K562 (cell line): ENCODE data around the gene IRF8. TPM values are rescaled to one million over a fixed set of nuclear protein-coding genes. Genes with fewer than 3 reads are reported as not detected.

Experiments used
- CEBPG ChIP-seq, 3 experiments: fragments of 200-800 bp in 1 of 3; sonication (Bioruptor generic) in 1 of 3; sonication (generic) in 1 of 3; formaldehyde crosslinking in 1 of 3; IDR thresholded peaks in 2 of 3; conservative IDR thresholded peaks in 1 of 3; 2 replicates each; pipeline versions ENCODE4 v1.6.1 to v1.8.0; 2016 to 2022; ENCODE audit warnings: missing compliant biosample characterization in 2 of 3, missing genetic modification characterization in 2 of 3, mild to moderate bottlenecking in 1 of 3, missing genetic modification reagents in 1 of 3
- EP300 ChIP-seq: IDR thresholded peaks from 2 replicates; pipeline ENCODE4 v1.6.1; 2012; ENCODE audit warnings: low read length, improper control_type of control experiment
- FOXM1 ChIP-seq, 2 experiments: fragments of 450-650 bp in 1 of 2; sonication (generic) in 1 of 2; formaldehyde crosslinking in 1 of 2; IDR thresholded peaks; 2 replicates each; pipeline versions ENCODE4 v1.6.1 to v1.9.0; 2017 to 2022; ENCODE audit warnings: low read depth in 2 of 2, mild to moderate bottlenecking in 2 of 2, missing genetic modification reagents in 1 of 2, moderate library complexity in 1 of 2
- KLF16 ChIP-seq: IDR thresholded peaks from 2 replicates; pipeline ENCODE4 v1.6.1; 2016; ENCODE audit warnings: antibody characterized with exemption
- NFE2 ChIP-seq: IDR thresholded peaks from 2 replicates; pipeline ENCODE4 v1.6.1; 2014; ENCODE audit warnings: antibody characterized with exemption, low read depth
- NR2C1 ChIP-seq, 2 experiments: fragments of 450-650 bp; IDR thresholded peaks; 2 replicates each; pipeline ENCODE4 v1.6.1; 2017; ENCODE audit warnings: mild to moderate bottlenecking in 2 of 2, antibody characterized with exemption in 1 of 2, inconsistent platforms in 1 of 2, missing compliant biosample characterization in 1 of 2, missing genetic modification characterization in 1 of 2
- NR4A1 ChIP-seq, 2 experiments: fragments of 250-450 bp in 1 of 2; fragments of 450-650 bp in 1 of 2; sonication (Bioruptor Pico) in 1 of 2; IDR thresholded peaks; 2 replicates each; pipeline versions ENCODE4 v1.4.0 to v1.6.1; 2016 to 2020; ENCODE audit warnings: mild to moderate bottlenecking in 2 of 2, missing compliant biosample characterization in 1 of 2, missing genetic modification characterization in 1 of 2, moderate library complexity in 1 of 2
- SIN3B ChIP-seq: fragments of 450-650 bp; IDR thresholded peaks from 2 replicates; pipeline ENCODE4 v1.6.1; 2017; ENCODE audit warnings: low read depth, mild to moderate bottlenecking, moderate library complexity
- SMAD3 ChIP-seq: fragments of 450-650 bp; formaldehyde crosslinking; conservative IDR thresholded peaks from 2 replicates; pipeline ENCODE4 v1.4.0; 2020; ENCODE audit warnings: mild to moderate bottlenecking
- TRIM24 ChIP-seq, 2 experiments: fragments of 450-650 bp; IDR thresholded peaks; 2 replicates each; pipeline ENCODE4 v1.6.1; 2016
- ZKSCAN8 ChIP-seq: fragments of 200-800 bp; sonication (Bioruptor generic); IDR thresholded peaks from 2 replicates; pipeline ENCODE4 v1.6.1; 2016; ENCODE audit warnings: missing genetic modification characterization, missing compliant biosample characterization
- ZNF134 ChIP-seq: fragments of 250-450 bp; sonication (Bioruptor Pico); conservative IDR thresholded peaks from 2 replicates; pipeline ENCODE4 v1.4.0; 2020
- ZNF384 ChIP-seq: IDR thresholded peaks from 2 replicates; pipeline ENCODE4 v1.6.1; 2012; ENCODE audit warnings: low read depth, low read length, improper control_type of control experiment
- polyA plus RNA-seq, 8 experiments: library from polyadenylated mRNA; depleted of rRNA in 4 of 8; stranded (reverse) in 5 of 8; unstranded in 3 of 8; fragments of >200 nt; fragmentation: Nextera tagmentation in 2 of 8; fragmentation: Illumina TruSeq in 1 of 8; extraction: Ambion mirVana in 2 of 8; extraction: Trizol in 1 of 8; gene quantifications; 2 replicates each; pipeline versions ENCODE4 v1.2.1 to v1.2.3, GENCODE V29; 2011 to 2014; ENCODE audit warnings: inconsistent platforms in 1 of 8, missing spikeins in 1 of 8
- total RNA-seq, 7 experiments: library from RNA; depleted of rRNA in 6 of 7; stranded (reverse); fragments of >200 nt in 6 of 7; fragmentation: Illumina TruSeq in 2 of 7; extraction: Trizol in 2 of 7; gene quantifications; 2 replicates each; pipeline versions ENCODE4 v1.2.1 to v1.2.3, GENCODE V29; 2011 to 2021; ENCODE audit warnings: low replicate concordance in 1 of 7
- TF ChIP-seq, protein P1 (sequence below): fragments of 450-650 bp; formaldehyde crosslinking; IDR thresholded peaks from 2 replicates; pipeline ENCODE4 v1.4.0; 2022; ENCODE audit warnings: mild to moderate bottlenecking, moderate library complexity
- TF ChIP-seq, protein P2 (sequence below): sonication (generic); formaldehyde crosslinking; IDR thresholded peaks from 2 replicates; pipeline ENCODE4 v1.8.1; 2023; ENCODE audit warnings: mild to moderate bottlenecking, missing genetic modification reagents
- TF ChIP-seq, protein P3 (sequence below): fragments of 450-650 bp; IDR thresholded peaks from 2 replicates; pipeline ENCODE4 v1.6.1; 2016
- TF ChIP-seq, protein P4 (sequence below), 3 experiments: fragments of 200-800 bp in 1 of 3; fragments of 250-450 bp in 1 of 3; fragments of 450-650 bp in 1 of 3; sonication (Bioruptor Pico) in 1 of 3; sonication (Bioruptor generic) in 1 of 3; formaldehyde crosslinking in 1 of 3; IDR thresholded peaks; 2 replicates each; pipeline versions ENCODE4 v1.6.1 to v1.8.0; 2016 to 2022; ENCODE audit warnings: mild to moderate bottlenecking in 2 of 3, missing genetic modification characterization in 2 of 3, missing compliant biosample characterization in 1 of 3, moderate library complexity in 1 of 3

Gene IRF8
- total and polyA plus RNA-seq, 9 of the 15 experiments (the other 6 are each of a cell fraction or from before 2014, with no cell fraction given): 0.01 to 0.98 TPM; not detected in 7

DNA sequence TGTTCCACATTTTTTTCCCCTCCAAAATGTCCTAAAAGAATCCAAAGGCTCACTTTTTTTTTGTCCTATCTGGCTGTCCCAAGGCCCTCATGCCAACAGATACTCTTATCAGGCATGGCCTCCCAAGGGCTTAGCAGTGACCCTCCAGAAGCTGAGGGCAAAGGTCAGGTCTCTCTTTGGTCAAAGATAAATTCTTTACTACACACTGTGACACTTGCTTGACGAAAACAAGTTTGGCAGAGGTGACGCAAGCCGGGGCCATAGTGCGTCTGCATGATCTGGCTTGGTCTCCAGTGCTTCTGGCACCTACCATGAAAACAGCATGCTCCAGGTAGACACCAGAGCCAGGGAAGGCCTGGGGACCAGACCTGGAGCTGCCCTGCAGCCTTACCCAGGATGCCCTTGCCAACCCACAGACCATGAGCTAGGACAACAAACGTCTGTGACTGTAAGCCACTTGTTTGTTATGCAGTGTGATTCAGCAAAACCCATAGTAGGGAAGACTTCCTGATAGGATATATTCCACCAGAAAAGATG is 48.5 kb upstream of the IRF8 start (continued):
- TF ChIP-seq, protein P1, sequence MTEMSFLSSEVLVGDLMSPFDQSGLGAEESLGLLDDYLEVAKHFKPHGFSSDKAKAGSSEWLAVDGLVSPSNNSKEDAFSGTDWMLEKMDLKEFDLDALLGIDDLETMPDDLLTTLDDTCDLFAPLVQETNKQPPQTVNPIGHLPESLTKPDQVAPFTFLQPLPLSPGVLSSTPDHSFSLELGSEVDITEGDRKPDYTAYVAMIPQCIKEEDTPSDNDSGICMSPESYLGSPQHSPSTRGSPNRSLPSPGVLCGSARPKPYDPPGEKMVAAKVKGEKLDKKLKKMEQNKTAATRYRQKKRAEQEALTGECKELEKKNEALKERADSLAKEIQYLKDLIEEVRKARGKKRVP: peak; percentile 52; the same call in 1 of the 2 replicates
- TF ChIP-seq NFE2 (peak; percentile 65), EP300 (peak; percentile 45), SIN3B (no peak), ZNF134 (CRISPR knock-in tag) (0 out of 2 replicates have a peak, but pooled peaks have one; percentile 29), FOXM1 (IDR thresholded peaks at IDR 0.05; ENCODE audit: low read depth) (peak; percentile 43; the same call in 1 of the 2 replicates), FOXM1 (CRISPR knock-in tag; IDR thresholded peaks at IDR 0.05; ENCODE audit: low read depth) (no peak), ZNF384 (peak; percentile 63; the same call in 1 of the 2 replicates), NR2C1 (IDR thresholded peaks at IDR 0.05) (peak; percentile 88), NR2C1 (tag; IDR thresholded peaks at IDR 0.05) (peak; percentile 95), NR4A1 (CRISPR knock-in tag; IDR thresholded peaks at IDR 0.05) (no peak), NR4A1 (tag; IDR thresholded peaks at IDR 0.05) (peak; percentile 53; the same call in 1 of the 2 replicates), KLF16 (0 out of 2 replicates have a peak, but pooled peaks have one; percentile 31), SMAD3 (CRISPR knock-in tag) (0 out of 2 replicates have a peak, but pooled peaks have one; percentile 24), TRIM24 (IDR thresholded peaks at IDR 0.05) (peak; percentile 17 to 56; a peak in 2 of 4 replicates), CEBPG (CRISPR knock-in tag; IDR thresholded peaks at IDR 0.05) (peak; percentile 88), CEBPG (tag; conservative IDR thresholded peaks at IDR 0.05 in 1 of 2, IDR thresholded peaks at IDR 0.05 in 1 of 2) (peak in 1 of 2 experiments; percentile 88; a peak in 2 of 4 replicates), ZKSCAN8 (peak; percentile 74; the same call in 1 of the 2 replicates)
- TF ChIP-seq, protein P2, sequence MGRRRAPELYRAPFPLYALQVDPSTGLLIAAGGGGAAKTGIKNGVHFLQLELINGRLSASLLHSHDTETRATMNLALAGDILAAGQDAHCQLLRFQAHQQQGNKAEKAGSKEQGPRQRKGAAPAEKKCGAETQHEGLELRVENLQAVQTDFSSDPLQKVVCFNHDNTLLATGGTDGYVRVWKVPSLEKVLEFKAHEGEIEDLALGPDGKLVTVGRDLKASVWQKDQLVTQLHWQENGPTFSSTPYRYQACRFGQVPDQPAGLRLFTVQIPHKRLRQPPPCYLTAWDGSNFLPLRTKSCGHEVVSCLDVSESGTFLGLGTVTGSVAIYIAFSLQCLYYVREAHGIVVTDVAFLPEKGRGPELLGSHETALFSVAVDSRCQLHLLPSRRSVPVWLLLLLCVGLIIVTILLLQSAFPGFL (CRISPR knock-in tag): no peak
- TF ChIP-seq, protein P3, sequence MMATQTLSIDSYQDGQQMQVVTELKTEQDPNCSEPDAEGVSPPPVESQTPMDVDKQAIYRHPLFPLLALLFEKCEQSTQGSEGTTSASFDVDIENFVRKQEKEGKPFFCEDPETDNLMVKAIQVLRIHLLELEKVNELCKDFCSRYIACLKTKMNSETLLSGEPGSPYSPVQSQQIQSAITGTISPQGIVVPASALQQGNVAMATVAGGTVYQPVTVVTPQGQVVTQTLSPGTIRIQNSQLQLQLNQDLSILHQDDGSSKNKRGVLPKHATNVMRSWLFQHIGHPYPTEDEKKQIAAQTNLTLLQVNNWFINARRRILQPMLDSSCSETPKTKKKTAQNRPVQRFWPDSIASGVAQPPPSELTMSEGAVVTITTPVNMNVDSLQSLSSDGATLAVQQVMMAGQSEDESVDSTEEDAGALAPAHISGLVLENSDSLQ: peak; percentile 27; the same call in 1 of the 2 replicates
- TF ChIP-seq, protein P4, sequence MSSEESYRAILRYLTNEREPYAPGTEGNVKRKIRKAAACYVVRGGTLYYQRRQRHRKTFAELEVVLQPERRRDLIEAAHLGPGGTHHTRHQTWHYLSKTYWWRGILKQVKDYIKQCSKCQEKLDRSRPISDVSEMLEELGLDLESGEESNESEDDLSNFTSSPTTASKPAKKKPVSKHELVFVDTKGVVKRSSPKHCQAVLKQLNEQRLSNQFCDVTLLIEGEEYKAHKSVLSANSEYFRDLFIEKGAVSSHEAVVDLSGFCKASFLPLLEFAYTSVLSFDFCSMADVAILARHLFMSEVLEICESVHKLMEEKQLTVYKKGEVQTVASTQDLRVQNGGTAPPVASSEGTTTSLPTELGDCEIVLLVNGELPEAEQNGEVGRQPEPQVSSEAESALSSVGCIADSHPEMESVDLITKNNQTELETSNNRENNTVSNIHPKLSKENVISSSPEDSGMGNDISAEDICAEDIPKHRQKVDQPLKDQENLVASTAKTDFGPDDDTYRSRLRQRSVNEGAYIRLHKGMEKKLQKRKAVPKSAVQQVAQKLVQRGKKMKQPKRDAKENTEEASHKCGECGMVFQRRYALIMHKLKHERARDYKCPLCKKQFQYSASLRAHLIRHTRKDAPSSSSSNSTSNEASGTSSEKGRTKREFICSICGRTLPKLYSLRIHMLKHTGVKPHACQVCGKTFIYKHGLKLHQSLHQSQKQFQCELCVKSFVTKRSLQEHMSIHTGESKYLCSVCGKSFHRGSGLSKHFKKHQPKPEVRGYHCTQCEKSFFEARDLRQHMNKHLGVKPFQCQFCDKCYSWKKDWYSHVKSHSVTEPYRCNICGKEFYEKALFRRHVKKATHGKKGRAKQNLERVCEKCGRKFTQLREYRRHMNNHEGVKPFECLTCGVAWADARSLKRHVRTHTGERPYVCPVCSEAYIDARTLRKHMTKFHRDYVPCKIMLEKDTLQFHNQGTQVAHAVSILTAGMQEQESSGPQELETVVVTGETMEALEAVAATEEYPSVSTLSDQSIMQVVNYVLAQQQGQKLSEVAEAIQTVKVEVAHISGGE (CRISPR knock-in tag; IDR thresholded peaks at IDR 0.05): 0 out of 6 replicates have a peak, but pooled peaks of 1 of the 3 experiments have one; percentile 41
